ENCODE data around the gene MCC.

MCC gene

GRCh38 chr5:113487781-113488644, at the start of gene MCC:
MCC (minus strand) TSS chr5:113488453.
- no peak for DNase-seq

GRCh38 chr5:113531481-113532159, 43.4 kb upstream of the MCC start:
- no peak for DNase-seq

DNA sequence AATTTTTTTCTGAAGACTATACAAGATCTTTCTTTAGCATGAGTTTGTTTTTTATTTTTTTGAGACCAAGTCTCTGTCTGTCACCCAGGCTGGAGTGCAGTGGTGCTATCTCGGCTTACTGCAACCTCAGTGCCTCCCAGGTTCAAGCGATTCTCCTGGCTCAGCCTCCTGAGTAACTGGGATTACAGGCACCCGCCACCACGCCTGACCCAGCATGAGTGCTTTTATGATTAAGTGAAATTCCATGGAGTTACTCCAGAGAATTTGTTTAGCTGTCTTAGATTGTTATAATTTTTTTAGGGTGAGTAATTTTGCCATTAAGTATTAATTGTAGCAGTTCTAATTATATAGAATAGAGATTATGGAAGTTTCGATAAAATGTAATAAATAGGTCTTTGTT, 39.5 kb upstream of the MCC start:
- no peak for DNase-seq

DNA sequence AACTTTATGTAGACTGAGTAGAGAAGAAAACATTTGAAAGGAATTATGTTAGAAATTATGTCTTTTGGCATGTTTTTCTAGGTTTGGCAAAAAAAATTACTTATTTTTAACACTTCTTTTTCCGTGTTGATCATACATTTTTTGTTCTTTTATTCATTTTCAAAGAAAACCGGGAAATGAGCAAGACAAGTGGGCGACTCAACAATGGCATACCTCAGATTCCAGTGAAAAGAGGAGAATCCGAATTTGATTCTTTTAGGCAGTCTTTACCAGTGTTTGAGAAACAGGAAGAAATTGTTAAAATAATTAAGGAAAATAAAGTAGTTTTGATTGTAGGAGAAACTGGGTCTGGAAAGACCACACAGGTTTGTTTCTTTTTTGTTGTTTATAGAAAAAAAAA, 38.2 kb upstream of the MCC start:
- no peak for DNase-seq

GRCh38 chr5:113524927-113525326, 36.7 kb upstream of the MCC start:
- no peak for DNase-seq

GRCh38 chr5:113523168-113523567, 34.9 kb upstream of the MCC start:
- DNase-seq, result no peak

GRCh38 chr5:113520899-113521298, 32.6 kb upstream of the MCC start:
- no peak for DNase-seq

DNA sequence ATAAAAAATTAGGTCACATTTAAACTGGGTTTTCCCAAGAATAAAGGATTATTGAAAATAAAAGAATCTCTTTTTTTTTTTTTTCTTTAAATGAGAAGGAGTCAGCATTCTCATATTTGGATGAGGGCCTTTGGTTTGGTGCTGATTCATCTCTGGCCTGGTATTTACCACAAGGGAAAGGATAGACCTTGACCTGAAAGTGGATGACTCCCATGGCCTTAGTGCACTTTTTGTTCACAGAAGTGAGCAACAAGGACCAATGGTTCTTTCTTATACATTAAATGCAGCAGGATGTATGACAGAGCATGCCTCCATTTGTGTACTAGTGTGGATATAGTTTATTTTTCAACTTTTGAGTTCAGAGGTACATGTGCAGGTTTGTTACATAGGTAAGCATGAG, 32.2 kb upstream of the MCC start:
- no peak for DNase-seq

GRCh38 chr5:113519412-113519811, 31.2 kb upstream of the MCC start:
- DNase-seq, result no peak

- DNase-seq, result no peak
Observed at GRCh38 chr5:113518884-113519283, 30.6 kb upstream of the MCC start.

- DNase-seq, result no peak
Observed at GRCh38 chr5:113514289-113514635, 26.0 kb upstream of the MCC start.

DNA sequence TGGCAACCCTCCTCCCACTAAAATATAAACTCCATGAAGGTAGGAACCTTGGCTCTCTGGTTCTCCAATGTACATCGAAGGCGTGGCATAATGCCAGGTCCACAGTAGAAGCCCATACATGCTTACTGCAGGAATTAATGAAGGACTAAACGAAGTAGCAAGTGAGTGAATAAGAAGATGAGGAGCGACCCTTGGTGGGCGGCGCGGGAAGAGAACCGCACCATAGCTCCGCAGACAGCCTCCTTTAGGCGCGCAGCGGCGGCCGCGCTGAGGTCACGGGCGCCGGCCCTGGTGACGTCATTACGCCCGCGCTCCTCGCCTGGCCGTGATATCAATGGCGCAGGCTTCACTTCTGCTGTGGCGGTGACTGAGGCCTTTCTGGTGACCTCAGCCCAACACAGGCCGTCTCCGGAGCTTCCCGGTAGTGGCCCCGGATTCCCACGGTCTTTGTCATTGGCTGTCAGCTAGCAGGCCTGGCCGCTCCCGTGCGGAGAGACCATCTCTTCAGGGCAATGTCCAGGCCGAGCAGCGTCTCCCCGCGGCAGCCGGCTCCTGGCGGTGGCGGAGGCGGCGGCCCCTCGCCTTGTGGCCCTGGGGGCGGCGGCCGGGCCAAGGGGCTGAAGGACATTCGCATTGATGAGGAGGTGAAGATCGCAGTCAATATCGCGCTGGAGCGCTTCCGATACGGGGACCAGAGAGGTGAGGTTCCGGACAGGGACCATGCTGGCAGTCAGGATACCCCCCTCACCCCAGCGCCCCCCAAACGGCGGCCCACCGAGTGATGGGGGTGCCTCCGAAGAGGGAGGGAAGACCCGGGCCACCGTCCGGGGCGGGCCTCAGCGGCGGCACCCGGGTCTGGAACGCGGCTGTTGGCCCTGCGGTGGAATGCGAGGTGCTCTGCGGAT, 25.4 kb upstream of the MCC start, which contains the start of gene YTHDC2:
TSS of gene YTHDC2 (plus strand) at position 311 of the 905 bp plus-strand sequence. CDS start at position 513, 202 bp downstream.
- DNase-seq, result peak; percentile 16

GRCh38 chr5:113512341-113512740, 24.1 kb upstream of the MCC start:
- no peak for DNase-seq

DNA sequence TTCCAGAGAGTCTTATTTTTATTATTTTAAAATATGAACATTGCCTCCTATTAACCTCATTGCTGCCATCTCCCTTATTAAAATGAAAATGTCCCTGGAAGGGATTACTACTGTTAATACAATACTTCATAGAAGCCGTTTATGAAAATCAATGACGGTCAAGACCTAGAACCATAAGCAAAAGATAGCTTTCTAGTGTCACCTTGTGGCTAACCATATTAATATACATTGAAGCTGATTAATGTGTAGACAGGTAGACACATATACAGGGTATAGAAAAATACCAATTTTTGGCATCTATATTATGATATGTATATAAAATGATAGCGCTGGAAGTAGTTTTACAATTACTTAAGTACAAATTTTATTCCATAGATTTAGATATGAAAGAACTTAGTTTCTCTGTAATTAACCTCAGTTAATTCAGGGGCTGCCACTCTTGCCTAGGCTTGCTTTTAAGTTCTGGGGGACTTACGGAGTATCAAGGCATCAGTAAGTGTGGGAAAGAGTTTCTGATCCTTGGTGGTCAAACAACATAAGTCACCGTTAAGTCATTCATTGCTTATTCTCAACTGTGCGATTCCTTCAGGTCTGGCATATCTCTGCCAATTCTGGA, 22.7 kb upstream of the MCC start:
- no peak for DNase-seq

DNA sequence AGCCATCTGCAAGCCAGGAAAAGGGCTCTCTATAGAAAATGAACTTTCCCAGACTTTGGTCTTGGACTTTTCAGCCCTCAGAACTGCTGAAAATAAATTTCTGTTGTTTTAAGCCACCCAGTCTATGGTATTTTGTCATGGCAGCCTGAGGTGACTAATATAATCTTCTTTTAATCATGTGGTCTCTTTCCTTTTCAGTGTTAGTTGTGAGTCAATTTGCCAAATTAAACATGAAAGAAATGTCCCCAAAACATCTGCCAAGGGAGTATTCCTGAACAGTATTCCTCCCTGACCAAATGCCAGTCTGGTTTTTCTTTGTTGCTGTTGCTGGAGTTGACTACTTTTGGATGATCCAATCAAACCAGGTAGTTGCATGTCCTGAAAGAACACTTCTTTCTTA, 20.5 kb upstream of the MCC start:
- no peak for DNase-seq

DNA sequence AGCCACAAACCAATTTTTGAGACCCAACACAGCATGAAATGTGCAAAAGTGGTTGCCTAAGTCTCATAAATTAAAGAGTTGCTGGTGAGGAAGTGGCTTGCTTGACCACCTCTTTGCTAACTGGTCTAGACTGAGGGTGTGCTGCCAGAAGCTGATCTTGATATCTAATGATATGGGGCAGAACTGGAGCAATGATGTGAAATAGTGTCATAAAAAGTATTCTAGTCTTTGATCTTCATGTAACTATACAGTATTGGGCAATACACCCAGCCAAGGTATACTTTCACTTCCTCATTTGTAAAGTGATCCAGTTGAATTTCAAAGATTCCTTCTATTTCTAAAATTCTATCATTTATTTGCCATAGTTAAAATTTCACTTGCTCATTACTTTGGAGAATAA, 19.3 kb upstream of the MCC start:
- DNase-seq, result no peak

DNA sequence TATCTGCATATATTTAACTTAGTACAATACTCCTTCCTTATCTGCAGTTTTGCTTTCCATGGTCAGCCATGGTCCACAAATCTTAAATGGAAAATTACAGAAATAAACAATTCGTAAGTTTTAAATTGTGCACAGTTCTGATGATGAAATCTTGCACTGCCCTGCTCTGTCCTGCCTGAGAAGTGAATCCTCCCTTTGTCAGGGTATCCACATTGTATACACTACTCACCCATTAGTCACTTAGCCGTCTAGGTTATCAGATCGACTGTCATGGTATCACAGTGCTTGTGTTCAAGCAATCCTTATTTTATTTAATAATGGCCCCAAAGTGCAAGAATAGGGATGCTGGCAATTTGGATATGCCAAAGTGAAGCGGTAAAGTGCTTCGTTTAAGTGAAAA, 16.9 kb upstream of the MCC start:
- no peak for DNase-seq

DNA sequence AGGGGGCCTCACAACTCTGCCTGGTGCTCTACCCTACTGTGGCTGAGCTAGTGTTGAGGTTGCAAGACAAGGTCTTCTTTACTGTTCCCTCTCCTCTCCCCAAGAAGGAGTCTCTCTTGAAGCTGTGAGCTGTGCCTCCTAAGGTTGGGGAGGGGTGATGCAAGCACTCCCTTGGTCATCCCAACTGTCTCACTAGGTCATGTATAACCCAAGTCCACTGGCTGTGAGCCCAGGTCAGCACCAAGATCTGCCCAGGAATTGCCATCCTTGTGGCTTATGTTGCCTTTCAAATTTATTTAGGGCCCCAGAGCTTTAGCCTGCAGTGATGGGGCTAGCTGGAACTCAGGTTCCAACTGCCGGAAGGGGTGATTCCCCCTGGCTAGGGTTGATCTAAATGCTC, 14.9 kb upstream of the MCC start:
- DNase-seq, result no peak

- no peak for DNase-seq
Observed at GRCh38 chr5:113502073-113502472, 13.8 kb upstream of the MCC start.

DNA sequence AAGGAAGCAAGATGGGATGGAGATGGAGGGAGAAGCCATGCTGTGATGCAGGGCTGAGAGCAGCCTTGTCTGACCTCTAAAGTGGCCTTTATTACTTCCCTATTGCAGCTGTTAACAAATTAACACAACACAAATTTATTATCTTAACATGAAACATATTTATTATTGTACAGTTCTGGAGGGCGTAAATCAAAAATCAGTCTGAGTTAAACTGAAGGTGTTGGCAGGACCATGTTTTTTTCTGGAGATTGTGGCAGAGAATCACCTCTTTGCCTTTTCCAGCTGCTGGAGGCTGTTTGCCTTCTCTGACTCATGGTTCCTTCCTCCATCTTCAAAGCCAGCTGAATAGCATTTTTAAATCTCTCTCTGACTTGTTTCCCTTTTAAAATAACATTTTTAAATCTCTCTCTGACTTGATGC, 7.2 kb upstream of the MCC start:
- DNase-seq, result no peak

- DNase-seq, result no peak
Observed at GRCh38 chr5:113493446-113493845, 5.2 kb upstream of the MCC start.

DNA sequence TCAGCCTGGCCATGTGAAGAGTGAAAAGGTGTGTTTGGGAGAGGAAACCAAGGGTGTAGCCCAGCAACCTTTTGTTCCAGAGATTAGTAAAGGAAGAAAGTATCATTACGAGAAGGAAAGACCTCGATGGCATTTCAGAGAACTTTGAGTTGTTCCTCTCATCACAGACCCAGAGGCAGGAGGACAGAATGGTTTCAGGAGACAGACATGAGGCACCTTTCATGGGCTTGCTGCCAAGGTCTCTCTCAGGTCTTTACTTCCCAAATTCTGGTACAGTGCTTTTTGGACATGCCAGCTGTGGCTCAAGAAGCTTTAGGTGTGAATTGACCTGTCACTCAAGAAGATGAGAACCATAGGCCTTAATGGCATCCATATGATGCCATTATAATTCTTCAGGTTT, 2.8 kb upstream of the MCC start:
- no peak for DNase-seq

GRCh38 chr5:113490317-113490716, 2.1 kb upstream of the MCC start:
- DNase-seq, result no peak

Measured in DMS153 (cell line).